Gastroesophageal sphincter (tissue), 3 donors: ENCODE data around the gene ALPL.

Source experiments
- CTCF ChIP-seq, 4 experiments: fragments of 200-600 bp in 2 of 4; fragments of 450-650 bp in 2 of 4; sonication (generic) in 1 of 4; IDR thresholded peaks; one replicate each; pipeline ENCODE4 v1.5.1; 2017 to 2019; ENCODE audit warnings: antibody characterized with exemption in 4 of 4, mild to moderate bottlenecking in 2 of 4, moderate library complexity in 2 of 4
- POLR2A ChIP-seq, 2 donors: fragments of 450-650 bp; IDR thresholded peaks; one replicate each; pipeline ENCODE4 v1.6.1; 2017; ENCODE audit warnings: antibody characterized with exemption in 2 of 2, mild to moderate bottlenecking in 2 of 2, moderate library complexity in 1 of 2

- TF ChIP-seq POLR2A (IDR thresholded peaks at IDR 0.05), result no peak
- no peak for TF ChIP-seq CTCF (IDR thresholded peaks at IDR 0.05)
Measured at GRCh38 chr1:21614419-21615115, 105.3 kb downstream of the ALPL start.
